ENCODE measurements around the gene DARS2.

Gene DARS2

DNA sequence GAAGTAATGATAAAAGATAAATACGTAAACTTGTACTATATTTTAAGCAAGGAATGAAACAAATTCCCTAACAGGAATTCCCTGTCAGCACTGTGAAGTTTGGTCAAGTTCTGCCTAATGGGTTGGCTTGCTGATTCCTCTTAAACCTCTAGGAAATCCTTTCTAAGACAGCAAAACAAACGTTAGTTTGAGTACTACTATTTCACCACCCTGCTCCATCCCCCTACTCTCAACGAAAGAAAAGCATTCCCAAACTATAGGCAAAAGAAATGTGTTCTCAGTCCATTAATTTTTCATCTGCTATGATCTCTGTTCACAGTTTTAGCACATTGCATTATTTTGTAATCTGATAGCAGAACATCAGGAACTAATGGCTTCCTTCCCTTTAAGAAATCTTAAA is 76.5 kb downstream of the DARS2 start:
- no peak for DNase-seq (ENCODE audit: extremely low read depth, insufficient read length)
- Histone ChIP-seq H3K4me3 (replicated peaks; ENCODE audit: low read depth, low read length) (no peak overlapping the region), H3K36me3 (ENCODE audit: control insufficient read depth, insufficient read depth, low read length) (no peaks in the 10 kb centered on the region), H3K27me3 (replicated peaks; ENCODE audit: control insufficient read depth, insufficient read depth, low read length) (no peaks in the 10 kb centered on the region)
- TF ChIP-seq, protein P1, sequence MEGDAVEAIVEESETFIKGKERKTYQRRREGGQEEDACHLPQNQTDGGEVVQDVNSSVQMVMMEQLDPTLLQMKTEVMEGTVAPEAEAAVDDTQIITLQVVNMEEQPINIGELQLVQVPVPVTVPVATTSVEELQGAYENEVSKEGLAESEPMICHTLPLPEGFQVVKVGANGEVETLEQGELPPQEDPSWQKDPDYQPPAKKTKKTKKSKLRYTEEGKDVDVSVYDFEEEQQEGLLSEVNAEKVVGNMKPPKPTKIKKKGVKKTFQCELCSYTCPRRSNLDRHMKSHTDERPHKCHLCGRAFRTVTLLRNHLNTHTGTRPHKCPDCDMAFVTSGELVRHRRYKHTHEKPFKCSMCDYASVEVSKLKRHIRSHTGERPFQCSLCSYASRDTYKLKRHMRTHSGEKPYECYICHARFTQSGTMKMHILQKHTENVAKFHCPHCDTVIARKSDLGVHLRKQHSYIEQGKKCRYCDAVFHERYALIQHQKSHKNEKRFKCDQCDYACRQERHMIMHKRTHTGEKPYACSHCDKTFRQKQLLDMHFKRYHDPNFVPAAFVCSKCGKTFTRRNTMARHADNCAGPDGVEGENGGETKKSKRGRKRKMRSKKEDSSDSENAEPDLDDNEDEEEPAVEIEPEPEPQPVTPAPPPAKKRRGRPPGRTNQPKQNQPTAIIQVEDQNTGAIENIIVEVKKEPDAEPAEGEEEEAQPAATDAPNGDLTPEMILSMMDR (IDR thresholded peaks at IDR 0.05; ENCODE audit: insufficient read depth, low read length, poor library complexity, severe bottlenecking), result no peak

DNA sequence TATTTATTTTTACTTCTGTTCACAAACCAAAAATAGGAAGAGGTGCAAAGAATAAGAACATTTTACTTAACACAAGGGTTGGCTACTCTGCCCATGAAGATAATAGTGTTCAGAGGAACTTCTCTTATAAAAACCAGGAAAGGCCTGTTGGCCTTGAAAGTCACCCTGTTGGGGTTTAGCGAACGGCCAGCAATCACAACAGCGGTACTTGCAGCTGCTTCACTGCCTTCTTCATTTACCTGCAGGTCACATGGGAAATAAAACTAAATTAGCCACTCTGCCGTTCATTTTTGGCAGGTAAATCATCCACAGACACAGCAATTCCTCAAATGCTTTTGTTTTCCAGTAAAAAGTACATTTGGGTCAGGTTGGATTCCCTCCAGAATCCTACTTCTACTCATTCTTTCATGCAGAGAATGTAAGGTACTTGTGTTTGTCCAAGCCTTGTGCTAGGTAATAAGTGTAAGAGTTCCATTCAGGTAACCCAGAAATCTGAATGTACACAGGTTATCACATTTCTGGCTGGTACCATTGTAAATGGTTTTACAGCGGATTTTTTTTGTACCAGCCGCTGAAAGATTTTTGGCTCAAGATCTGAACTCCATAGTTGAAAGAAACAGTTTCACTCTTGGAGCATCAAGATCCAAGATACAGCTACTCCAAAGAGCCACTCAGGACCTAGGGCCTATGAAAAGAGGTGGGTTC is 79.5 kb downstream of the DARS2 start:
- Histone ChIP-seq H3K4me3 (replicated peaks; ENCODE audit: low read depth, low read length) (no peak overlapping the region), H3K36me3 (ENCODE audit: control insufficient read depth, insufficient read depth, low read length) (no peaks in the 10 kb centered on the region), H3K27me3 (replicated peaks; ENCODE audit: control insufficient read depth, insufficient read depth, low read length) (no peaks in the 10 kb centered on the region)
- no peak for DNase-seq (ENCODE audit: extremely low read depth, insufficient read length)
- TF ChIP-seq, protein P1 (IDR thresholded peaks at IDR 0.05; ENCODE audit: insufficient read depth, low read length, poor library complexity, severe bottlenecking), result no peak

Data from GM06990 (cell line).